Measurements from ENCODE around the gene THBS2. TPM values are rescaled to one million over a fixed set of nuclear protein-coding genes. Genes with fewer than 3 reads are reported as not detected.

The THBS2 gene
- total and polyA plus RNA-seq, 2 donors (not counting 3 experiments of a cell fraction or from before 2014, with no cell fraction given): 0.08 TPM; not detected in 1

- DNase-seq (ENCODE audit: low read depth, low spot score) (no peak), FAIRE-seq (no peak)
- Histone ChIP-seq H4K20me1 (replicated peaks; ENCODE audit: control insufficient read depth, extremely low read depth, insufficient read depth, low read length) (no peaks in the 10 kb centered on the region), H3K27me3 (ENCODE audit: control insufficient read depth in 2 of 2, insufficient read depth in 2 of 2, low read length in 2 of 2) (no peaks in the 10 kb centered on the region), H3K9me3 (replicated peaks; ENCODE audit: control insufficient read depth, insufficient read depth, low read length) (peaks cover 2% of the 10 kb centered on the region), H3K79me2 (ENCODE audit: control insufficient read depth, insufficient read depth, low read length) (no peaks in the 10 kb centered on the region), H3K9me1 (replicated peaks; ENCODE audit: control insufficient read depth, extremely low read depth, insufficient read depth, low read length) (no peaks in the 10 kb centered on the region), H3K4me3 (replicated peaks in 1 of 3; ENCODE audit: insufficient read depth in 1 of 3, low read depth in 1 of 3, low read length in 3 of 3) (no peak overlapping the region), H3K4me1 (ENCODE audit: control insufficient read depth, extremely low read depth, insufficient read depth, low read length) (no peaks in the 10 kb centered on the region), H3K9ac (replicated peaks; ENCODE audit: extremely low read depth, insufficient read depth, low read length) (no peak overlapping the region), H3K4me2 (ENCODE audit: insufficient read depth, low read length) (no peak overlapping the region), H2AFZ (ENCODE audit: low read depth, low read length) (no peak overlapping the region), H3K27ac (ENCODE audit: insufficient read depth, low read depth, low read length) (no peak overlapping the region), H3K36me3 (ENCODE audit: control insufficient read depth in 2 of 2, extremely low read depth in 1 of 2, insufficient read depth in 2 of 2, low read length in 2 of 2) (no peaks in the 10 kb centered on the region)
- dilution Hi-C loops (cut with MboI; ENCODE audit: extremely low pct_ligation_motif_present, low sequenced_read_pairs) (no loop called here), intact Hi-C loops (cut with micrococcal nuclease) (no loop called here)
- no TSS peak for BruUV-seq (replicated peaks)
- TF ChIP-seq FOS (IDR thresholded peaks at IDR 0.05; ENCODE audit: borderline replicate concordance, insufficient read depth, low read length) (no peak), EZH2 (IDR thresholded peaks at IDR 0.05; ENCODE audit: borderline replicate concordance, low read depth, low read length, severe bottlenecking) (no peak), MAX (IDR thresholded peaks at IDR 0.05; ENCODE audit: insufficient read depth, insufficient read length) (no peak), GATA2 (IDR thresholded peaks at IDR 0.05; ENCODE audit: insufficient read depth, insufficient read length, low read depth, low read length) (no peak), POLR2AphosphoS5 (IDR thresholded peaks at IDR 0.05; ENCODE audit: insufficient read depth, low read depth, low read length) (no peak), CTCF (IDR thresholded peaks at IDR 0.05; ENCODE audit: extremely low read depth in 1 of 2, insufficient read depth in 1 of 2, low read depth in 1 of 2, low read length in 2 of 2) (no peak), JUN (IDR thresholded peaks at IDR 0.05; ENCODE audit: borderline replicate concordance, insufficient read depth, insufficient read length, low read depth) (no peak), POLR2A (IDR thresholded peaks at IDR 0.05; ENCODE audit: low read depth, low read length) (no peak), MYC (IDR thresholded peaks at IDR 0.05; ENCODE audit: low read depth, low read length) (no peak)
- CTCF ChIA-PET: no interaction called here
- POLR2A ChIA-PET: no interaction called here
Observed at GRCh38 chr6:169271877-169272216, 18.2 kb upstream of the THBS2 start.
